HCT116 (cell line): ENCODE measurements around the gene KLF11. TPM values are rescaled to one million over a fixed set of nuclear protein-coding genes. Genes with fewer than 3 reads are reported as not detected.
A peak's percentile ranks its signal among the peaks of the same experiment; 100 is the strongest.

Experiments
- ATAC-seq: fragments of 200-7000 bp; cut with Tn5 transposase; 2 replicates; pipeline ENCODE4 v1.9.1; 2020; ENCODE audit warnings: mild to moderate bottlenecking, moderate library complexity
- BruUV-seq: library from RNA; stranded (reverse); fragments of 400-500 nt; replicated peaks from 2 replicates; lab custom pipeline; 2021; lab: Mats Ljungman, UMichigan
- CTCF ChIA-PET: fragments of 300-600 bp; sonication (Branson Sonifier 250); formaldehyde crosslinking; loops from one replicate; lab custom pipeline; 2021; ENCODE audit warnings: antibody characterized with exemption; lab: Charles Lee
- POLR2A ChIA-PET: fragments of 300-600, 350-600 bp; sonication (Branson Sonifier 250); formaldehyde crosslinking; loops from one replicate; lab custom pipeline; 2021; ENCODE audit warnings: antibody characterized with exemption; lab: Charles Lee
- RAD21 ChIA-PET, 2 experiments: fragments of 300-600 bp; sonication (Branson Sonifier 250); formaldehyde crosslinking; loops; one replicate each; lab custom pipeline; 2023; ENCODE audit warnings: low total read pairs in 2 of 2; ENCODE audit not compliant: uncharacterized antibody in 2 of 2, unreplicated experiment in 2 of 2, low non-redundant PET in 1 of 2; lab: Charles Lee
- DNase-seq: peaks from one replicate; pipeline ENCODE4 v3.0.0-alpha.2; 2010; ENCODE audit warnings: low read depth, low spot score
- H2AFZ ChIP-seq: fragments of 200-600 bp; shearing (Covaris generic), sonication (generic); 2 replicates; pipeline ENCODE4 v1.6.1; 2017; ENCODE audit warnings: low read depth, mixed run types, mixed read lengths, antibody characterized with exemption, low read length; ENCODE audit not compliant: poor library complexity, severe bottlenecking
- H3K27ac ChIP-seq: 2 replicates; pipeline ENCODE4 v1.5.1; 2012; ENCODE audit warnings: low read depth, low read length
- H3K27me3 ChIP-seq: fragments of 200-600 bp; sonication (generic); 2 replicates; pipeline ENCODE4 v1.6.1; 2016; ENCODE audit warnings: mixed run types, low read length, mixed read lengths; ENCODE audit not compliant: insufficient read depth
- H3K36me3 ChIP-seq, 2 experiments: fragments of 200-500 bp in 1 of 2; fragments of 200-600 bp in 1 of 2; sonication (Bioruptor generic) in 1 of 2; sonication (generic) in 1 of 2; 2 replicates each; pipeline versions ENCODE4 v1.5.1 to v1.6.1; 2014 to 2016; ENCODE audit warnings: low read length in 2 of 2, inconsistent platforms in 1 of 2, mixed read lengths in 1 of 2, mixed run types in 1 of 2; ENCODE audit not compliant: insufficient read depth in 2 of 2, control insufficient read depth in 1 of 2
- H3K4me1 ChIP-seq, 2 experiments: fragments of 200-600 bp in 1 of 2; sonication (generic) in 1 of 2; 2 replicates each; pipeline versions ENCODE4 v1.5.1 to v1.6.1; 2012 to 2017; ENCODE audit warnings: low read length in 2 of 2, inconsistent platforms in 1 of 2, mild to moderate bottlenecking in 1 of 2, mixed read lengths in 1 of 2, mixed run types in 1 of 2, moderate library complexity in 1 of 2; ENCODE audit not compliant: insufficient read depth in 2 of 2, control insufficient read depth in 1 of 2
- H3K4me2 ChIP-seq: fragments of 200-600 bp; sonication (generic); 2 replicates; pipeline ENCODE4 v1.6.1; 2017; ENCODE audit warnings: mixed run types, low read length, mixed read lengths
- H3K4me3 ChIP-seq, 2 experiments: fragments of 200-600 bp in 1 of 2; sonication (generic) in 1 of 2; replicated peaks in 1 of 2; 2 replicates each; pipeline ENCODE4 v1.5.1; 2011 to 2016; ENCODE audit warnings: low read length in 2 of 2, control low read depth in 1 of 2, low read depth in 1 of 2, mild to moderate bottlenecking in 1 of 2, mixed read lengths in 1 of 2, mixed run types in 1 of 2
- H3K79me2 ChIP-seq: fragments of 200-600 bp; sonication (generic); 2 replicates; pipeline ENCODE4 v1.6.1; 2017; ENCODE audit warnings: mild to moderate bottlenecking, mixed run types, low read length, moderate library complexity, mixed read lengths; ENCODE audit not compliant: insufficient read depth
- H3K9ac ChIP-seq: fragments of 200-600 bp; sonication (generic); 2 replicates; pipeline ENCODE4 v1.6.1; 2016; ENCODE audit warnings: low read length, mixed read lengths
- H3K9me2 ChIP-seq: fragments of 200-600 bp; sonication (generic), shearing (Covaris generic); 2 replicates; pipeline ENCODE4 v1.6.1; 2017; ENCODE audit warnings: mixed run types, mild to moderate bottlenecking, moderate library complexity; ENCODE audit not compliant: insufficient read depth
- H3K9me3 ChIP-seq, 2 experiments: fragments of 200-500 bp in 1 of 2; fragments of 200-600 bp in 1 of 2; sonication (Bioruptor generic) in 1 of 2; sonication (generic) in 1 of 2; 2 replicates each; pipeline ENCODE4 v1.6.1; 2014 to 2017; ENCODE audit warnings: low read length in 2 of 2, mixed read lengths in 2 of 2, inconsistent platforms in 1 of 2, low read depth in 1 of 2, mild to moderate bottlenecking in 1 of 2, mixed run types in 1 of 2, moderate library complexity in 1 of 2; ENCODE audit not compliant: control insufficient read depth in 1 of 2, insufficient read depth in 1 of 2
- H4K20me1 ChIP-seq: fragments of 200-600 bp; sonication (generic), shearing (Covaris generic); 2 replicates; pipeline ENCODE4 v1.6.1; 2017; ENCODE audit warnings: mixed run types, mild to moderate bottlenecking, moderate library complexity; ENCODE audit not compliant: insufficient read depth
- CEBPB ChIP-seq: IDR thresholded peaks from 2 replicates; pipeline ENCODE4 v1.6.1; 2012; ENCODE audit warnings: low read depth
- CTCF ChIP-seq, 3 experiments: fragments of 200-600 bp in 1 of 3; sonication (generic) in 1 of 3; IDR thresholded peaks in 2 of 3; conservative IDR thresholded peaks in 1 of 3; 2 replicates each; pipeline ENCODE4 v1.5.1; 2012 to 2017; ENCODE audit warnings: low read depth in 2 of 3, low read length in 2 of 3, antibody characterized with exemption in 1 of 3, borderline replicate concordance in 1 of 3, control low read depth in 1 of 3, mild to moderate bottlenecking in 1 of 3, mixed read lengths in 1 of 3, mixed run types in 1 of 3, moderate library complexity in 1 of 3; ENCODE audit not compliant: insufficient read depth in 1 of 3
- ELF1 ChIP-seq: IDR thresholded peaks from 2 replicates; pipeline ENCODE4 v1.6.1; 2012; ENCODE audit warnings: low read depth, borderline replicate concordance
- EZH2phosphoT487 ChIP-seq: fragments of 200-600 bp; IDR thresholded peaks from 2 replicates; pipeline ENCODE4 v1.6.1; 2018; ENCODE audit warnings: antibody characterized with exemption, borderline replicate concordance
- JUND ChIP-seq: IDR thresholded peaks from 2 replicates; pipeline ENCODE4 v1.6.1; 2012
- MAX ChIP-seq: IDR thresholded peaks from 2 replicates; pipeline ENCODE4 v1.6.1; 2012
- POLR2AphosphoS5 ChIP-seq: IDR thresholded peaks from 2 replicates; pipeline ENCODE4 v1.6.1; 2011; ENCODE audit warnings: mild to moderate bottlenecking, low read depth, low read length, moderate library complexity
- RAD21 ChIP-seq: IDR thresholded peaks from 2 replicates; pipeline ENCODE4 v1.6.1; 2012; ENCODE audit warnings: low read depth, mild to moderate bottlenecking
- SP1 ChIP-seq: IDR thresholded peaks from 2 replicates; pipeline ENCODE4 v1.6.1; 2012; ENCODE audit warnings: low read depth
- TCF7L2 ChIP-seq: IDR thresholded peaks from 2 replicates; pipeline ENCODE4 v1.7.0; 2011; ENCODE audit warnings: borderline replicate concordance, inconsistent platforms; ENCODE audit not compliant: insufficient read depth, insufficient read length; ENCODE audit errors: extremely low read depth
- ZFX ChIP-seq: fragments of 450-650 bp; IDR thresholded peaks from 2 replicates; pipeline ENCODE4 v1.6.1; 2017
- ZNF274 ChIP-seq: fragments of 200-500 bp; sonication (Bioruptor generic); IDR thresholded peaks from 2 replicates; pipeline ENCODE4 v1.6.1; 2014; ENCODE audit warnings: mild to moderate bottlenecking, low read depth, low read length, inconsistent platforms
- intact Hi-C: fragments of 100-400 bp; cut with micrococcal nuclease; formaldehyde crosslinking; loops from 2 replicates; pipeline ENCODE4 v1.10.0; 2022
- total RNA-seq: library from RNA; stranded (reverse); gene quantifications from one replicate; pipeline ENCODE4 v1.2.1, GENCODE V29; 2021; ENCODE audit not compliant: unreplicated experiment
- TF ChIP-seq, protein P1 (sequence below): IDR thresholded peaks from 2 replicates; pipeline ENCODE4 v1.6.1; 2011; ENCODE audit warnings: mild to moderate bottlenecking, low read length, moderate library complexity; ENCODE audit not compliant: insufficient replicate concordance; ENCODE audit errors: extremely low read depth
- TF ChIP-seq, protein P2 (sequence below): IDR thresholded peaks from 2 replicates; pipeline ENCODE4 v1.6.1; 2012; ENCODE audit warnings: low read depth
- TF ChIP-seq, protein P3 (sequence below): IDR thresholded peaks from 2 replicates; pipeline ENCODE4 v1.6.1; 2012

The KLF11 gene
- total RNA-seq, 1 experiment from 2014 or later: 9.0 TPM

DNA sequence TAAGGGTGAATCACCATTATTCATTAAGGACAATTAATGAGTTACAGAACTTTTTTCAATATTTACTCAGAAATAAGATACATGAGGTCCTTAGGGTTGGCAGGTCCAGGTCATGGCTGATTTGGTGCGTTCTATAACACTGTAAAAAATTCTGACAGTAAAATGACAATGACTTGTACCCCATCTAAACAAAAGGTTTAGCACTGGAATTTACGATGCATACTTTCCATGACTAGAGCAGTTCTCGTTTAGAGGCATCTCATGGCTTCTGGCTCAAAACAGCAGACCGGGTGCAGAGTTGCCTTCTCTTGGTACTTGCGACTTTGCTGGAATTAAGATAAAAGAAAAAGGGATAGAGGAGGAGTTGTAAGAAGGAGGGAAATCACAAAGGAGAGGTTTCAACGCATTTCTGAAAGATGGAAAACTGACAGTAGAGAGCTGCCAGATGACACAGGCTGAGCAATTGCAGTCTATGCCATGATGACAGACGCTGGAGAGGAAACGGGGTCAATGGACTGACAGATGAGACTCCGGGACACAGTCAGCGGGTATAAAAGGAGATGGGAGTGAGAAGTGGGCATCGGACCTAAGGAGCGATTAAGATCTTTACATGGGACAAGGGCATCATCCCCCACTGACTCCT is 41.0 kb downstream of the KLF11 start:
- Histone ChIP-seq H4K20me1 (no peaks in the 10 kb centered on the region), H3K9ac (no peak overlapping the region), H3K9me3 (no peaks in the 10 kb centered on the region), H3K27me3 (0 out of 2 replicates have a peak, but pooled peaks cover 2% of the 10 kb centered on the region), H3K9me2 (no peaks in the 10 kb centered on the region), H3K4me1 (peaks cover 0 to 6% of the 10 kb centered on the region in 2 experiments; a peak in 2 of 4 replicates), H3K4me3 (no peak overlapping the region), H3K27ac (no peak overlapping the region), H3K36me3 (no peaks in the 10 kb centered on the region), H2AFZ (peak overlapping the region; percentile 13), H3K4me2 (no peak overlapping the region), H3K79me2 (no peaks in the 10 kb centered on the region)
- CTCF ChIA-PET: interaction anchor here (1.6 to 3.8 kb wide), 4 partner anchors 12 to 351 kb away, joined by 4 to 14 read pairs (median 12); no protein-coding TSS in a partner anchor
- intact Hi-C loops: no loop called here
- TF ChIP-seq JUND (no peak), ZFX (no peak), TCF7L2 (no peak), CEBPB (no peak), EZH2phosphoT487 (no peak), POLR2AphosphoS5 (no peak), MAX (no peak), CTCF (IDR thresholded peaks at IDR 0.05 in 2 of 3, conservative IDR thresholded peaks at IDR 0.05 in 1 of 3; ENCODE audit: borderline replicate concordance in 1 of 3, insufficient read depth in 1 of 3, low read depth in 2 of 3, low read length in 2 of 3) (no peak), ZNF274 (no peak), ELF1 (no peak), RAD21 (no peak), SP1 (no peak)
- TF ChIP-seq, protein P1, sequence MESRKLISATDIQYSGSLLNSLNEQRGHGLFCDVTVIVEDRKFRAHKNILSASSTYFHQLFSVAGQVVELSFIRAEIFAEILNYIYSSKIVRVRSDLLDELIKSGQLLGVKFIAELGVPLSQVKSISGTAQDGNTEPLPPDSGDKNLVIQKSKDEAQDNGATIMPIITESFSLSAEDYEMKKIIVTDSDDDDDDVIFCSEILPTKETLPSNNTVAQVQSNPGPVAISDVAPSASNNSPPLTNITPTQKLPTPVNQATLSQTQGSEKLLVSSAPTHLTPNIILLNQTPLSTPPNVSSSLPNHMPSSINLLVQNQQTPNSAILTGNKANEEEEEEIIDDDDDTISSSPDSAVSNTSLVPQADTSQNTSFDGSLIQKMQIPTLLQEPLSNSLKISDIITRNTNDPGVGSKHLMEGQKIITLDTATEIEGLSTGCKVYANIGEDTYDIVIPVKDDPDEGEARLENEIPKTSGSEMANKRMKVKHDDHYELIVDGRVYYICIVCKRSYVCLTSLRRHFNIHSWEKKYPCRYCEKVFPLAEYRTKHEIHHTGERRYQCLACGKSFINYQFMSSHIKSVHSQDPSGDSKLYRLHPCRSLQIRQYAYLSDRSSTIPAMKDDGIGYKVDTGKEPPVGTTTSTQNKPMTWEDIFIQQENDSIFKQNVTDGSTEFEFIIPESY: no peak
- TF ChIP-seq, protein P2, sequence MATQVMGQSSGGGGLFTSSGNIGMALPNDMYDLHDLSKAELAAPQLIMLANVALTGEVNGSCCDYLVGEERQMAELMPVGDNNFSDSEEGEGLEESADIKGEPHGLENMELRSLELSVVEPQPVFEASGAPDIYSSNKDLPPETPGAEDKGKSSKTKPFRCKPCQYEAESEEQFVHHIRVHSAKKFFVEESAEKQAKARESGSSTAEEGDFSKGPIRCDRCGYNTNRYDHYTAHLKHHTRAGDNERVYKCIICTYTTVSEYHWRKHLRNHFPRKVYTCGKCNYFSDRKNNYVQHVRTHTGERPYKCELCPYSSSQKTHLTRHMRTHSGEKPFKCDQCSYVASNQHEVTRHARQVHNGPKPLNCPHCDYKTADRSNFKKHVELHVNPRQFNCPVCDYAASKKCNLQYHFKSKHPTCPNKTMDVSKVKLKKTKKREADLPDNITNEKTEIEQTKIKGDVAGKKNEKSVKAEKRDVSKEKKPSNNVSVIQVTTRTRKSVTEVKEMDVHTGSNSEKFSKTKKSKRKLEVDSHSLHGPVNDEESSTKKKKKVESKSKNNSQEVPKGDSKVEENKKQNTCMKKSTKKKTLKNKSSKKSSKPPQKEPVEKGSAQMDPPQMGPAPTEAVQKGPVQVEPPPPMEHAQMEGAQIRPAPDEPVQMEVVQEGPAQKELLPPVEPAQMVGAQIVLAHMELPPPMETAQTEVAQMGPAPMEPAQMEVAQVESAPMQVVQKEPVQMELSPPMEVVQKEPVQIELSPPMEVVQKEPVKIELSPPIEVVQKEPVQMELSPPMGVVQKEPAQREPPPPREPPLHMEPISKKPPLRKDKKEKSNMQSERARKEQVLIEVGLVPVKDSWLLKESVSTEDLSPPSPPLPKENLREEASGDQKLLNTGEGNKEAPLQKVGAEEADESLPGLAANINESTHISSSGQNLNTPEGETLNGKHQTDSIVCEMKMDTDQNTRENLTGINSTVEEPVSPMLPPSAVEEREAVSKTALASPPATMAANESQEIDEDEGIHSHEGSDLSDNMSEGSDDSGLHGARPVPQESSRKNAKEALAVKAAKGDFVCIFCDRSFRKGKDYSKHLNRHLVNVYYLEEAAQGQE: no peak
- TF ChIP-seq, protein P3, sequence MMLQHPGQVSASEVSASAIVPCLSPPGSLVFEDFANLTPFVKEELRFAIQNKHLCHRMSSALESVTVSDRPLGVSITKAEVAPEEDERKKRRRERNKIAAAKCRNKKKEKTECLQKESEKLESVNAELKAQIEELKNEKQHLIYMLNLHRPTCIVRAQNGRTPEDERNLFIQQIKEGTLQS: no peak
- POLR2A ChIA-PET: no interaction called here
- RAD21 ChIA-PET: interaction anchor here in 1 of 2 experiments (0.6 kb wide), 1 partner anchor 12 kb away, joined by 5 read pairs; no protein-coding TSS in a partner anchor
- ATAC-seq: no peak
- no TSS peak for BruUV-seq
- no peak for DNase-seq
